Measurements from ENCODE around the gene TMEM270.
"Not testable (repeated sequence)": the region's sequence is repeated elsewhere in the genome, so short reads cannot be mapped to it uniquely, and the experiment has no call there.

TMEM270 gene

GRCh38 chr7:73858807-73859206 lies 2.2 kb upstream of the TMEM270 start:
- no peak for DNase-seq (ENCODE audit: low spot score)

DNA sequence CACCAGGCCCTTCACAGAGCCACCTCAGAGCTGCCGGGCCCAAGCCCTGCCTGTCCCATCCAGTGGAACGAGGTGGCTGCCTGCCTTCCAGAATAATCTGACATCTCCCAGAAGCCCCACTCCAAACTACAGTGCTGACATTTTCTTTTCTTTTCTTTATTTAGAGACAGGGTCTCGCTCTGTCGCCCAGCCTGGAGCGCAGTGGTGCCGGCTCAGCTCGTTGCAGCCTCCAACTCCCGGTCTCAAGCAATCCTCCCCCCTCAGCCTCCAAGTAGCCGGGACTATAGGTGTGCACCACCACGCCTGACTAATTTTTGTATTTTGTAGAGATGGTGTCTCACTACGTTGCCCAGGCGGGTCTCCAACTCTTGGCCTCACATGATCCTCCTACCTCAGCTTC lies 346 bp downstream of the TMEM270 start:
- no peak for DNase-seq (ENCODE audit: low spot score)

GRCh38 chr7:73864981-73865711 lies 4.2 kb downstream of the TMEM270 start:
- DNase-seq (ENCODE audit: low spot score) = no peak

GRCh38 chr7:73865738-73866445 lies 4.9 kb downstream of the TMEM270 start:
- DNase-seq (ENCODE audit: low spot score) = peak; percentile 49

DNA sequence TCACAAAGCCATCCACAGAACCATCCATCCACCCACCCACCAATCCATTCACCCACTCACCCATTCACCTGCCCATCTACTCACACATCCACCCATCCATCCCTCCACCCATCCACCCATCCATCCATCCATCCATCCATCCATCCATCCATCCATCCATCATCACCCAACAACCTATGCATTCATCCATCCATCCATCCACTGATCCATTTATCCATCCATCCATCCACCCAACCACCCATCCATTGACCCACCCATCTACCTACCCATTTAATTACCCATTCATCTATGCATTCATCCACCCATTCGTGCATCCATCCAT lies 5.4 kb downstream of the TMEM270 start:
- no peak for DNase-seq (ENCODE audit: low spot score)

DNA sequence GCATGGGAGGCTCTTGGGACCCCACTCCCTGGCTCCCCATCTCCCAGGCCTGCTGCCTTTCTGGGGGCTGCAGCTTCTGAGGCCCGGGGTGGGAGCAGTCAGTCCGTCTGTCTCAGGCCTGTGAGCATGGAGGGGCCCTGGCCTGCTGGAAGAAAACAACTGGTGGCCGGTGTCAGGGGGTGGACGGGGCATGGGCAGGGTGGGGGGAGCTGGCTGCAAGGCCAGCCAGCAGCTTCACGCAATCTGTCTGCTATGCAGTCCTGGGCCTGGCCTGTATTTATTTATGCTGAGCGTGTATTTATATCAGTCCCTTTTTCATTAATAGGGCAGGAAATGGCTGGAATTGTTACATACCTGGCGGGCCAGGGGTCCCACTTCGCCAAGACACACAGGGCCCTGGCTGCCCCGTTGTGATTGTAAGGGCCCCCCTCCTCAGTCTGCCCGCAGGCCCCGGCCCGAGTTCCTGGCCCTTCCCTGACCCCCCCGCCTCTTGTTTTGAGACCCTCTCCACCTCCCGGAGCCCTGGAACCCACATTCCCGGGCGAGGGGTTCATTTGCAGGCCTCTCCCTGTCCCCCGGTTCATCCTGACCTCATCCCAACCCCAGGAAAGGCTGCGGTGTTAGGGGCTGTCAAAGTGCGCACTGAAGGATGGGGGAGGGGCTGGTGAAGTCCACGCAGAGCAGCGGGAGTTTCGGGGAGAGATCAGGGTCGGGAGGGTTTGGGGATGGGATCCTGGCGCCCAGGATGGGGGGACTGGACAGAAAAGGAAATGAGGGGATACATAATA lies 8.2 kb downstream of the TMEM270 start:
- DNase-seq (ENCODE audit: low spot score) = no peak

DNA sequence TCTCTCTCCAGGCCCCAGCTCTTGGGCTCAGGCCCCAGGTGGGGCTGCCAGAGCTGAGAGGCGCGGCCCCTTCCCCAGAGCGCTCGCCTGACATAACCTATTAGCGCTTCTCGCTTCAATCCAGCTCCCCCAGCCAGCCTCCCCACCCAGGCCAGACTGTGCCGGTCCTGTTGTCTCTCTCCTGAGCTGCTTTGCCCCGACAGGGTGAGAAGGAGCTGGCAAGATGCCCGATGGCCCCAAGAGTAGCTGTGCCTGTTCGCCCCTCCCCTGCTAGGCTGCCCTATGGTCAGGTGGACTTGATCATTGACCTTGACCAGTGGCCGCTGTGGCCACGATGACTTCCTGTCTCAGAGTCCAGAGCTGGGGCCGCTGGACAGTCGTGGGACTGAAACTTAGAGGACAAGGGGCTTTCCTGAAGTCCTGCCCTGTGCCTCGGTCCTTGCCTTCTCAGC lies 9.1 kb downstream of the TMEM270 start:
- DNase-seq (ENCODE audit: low spot score) = no peak

DNA sequence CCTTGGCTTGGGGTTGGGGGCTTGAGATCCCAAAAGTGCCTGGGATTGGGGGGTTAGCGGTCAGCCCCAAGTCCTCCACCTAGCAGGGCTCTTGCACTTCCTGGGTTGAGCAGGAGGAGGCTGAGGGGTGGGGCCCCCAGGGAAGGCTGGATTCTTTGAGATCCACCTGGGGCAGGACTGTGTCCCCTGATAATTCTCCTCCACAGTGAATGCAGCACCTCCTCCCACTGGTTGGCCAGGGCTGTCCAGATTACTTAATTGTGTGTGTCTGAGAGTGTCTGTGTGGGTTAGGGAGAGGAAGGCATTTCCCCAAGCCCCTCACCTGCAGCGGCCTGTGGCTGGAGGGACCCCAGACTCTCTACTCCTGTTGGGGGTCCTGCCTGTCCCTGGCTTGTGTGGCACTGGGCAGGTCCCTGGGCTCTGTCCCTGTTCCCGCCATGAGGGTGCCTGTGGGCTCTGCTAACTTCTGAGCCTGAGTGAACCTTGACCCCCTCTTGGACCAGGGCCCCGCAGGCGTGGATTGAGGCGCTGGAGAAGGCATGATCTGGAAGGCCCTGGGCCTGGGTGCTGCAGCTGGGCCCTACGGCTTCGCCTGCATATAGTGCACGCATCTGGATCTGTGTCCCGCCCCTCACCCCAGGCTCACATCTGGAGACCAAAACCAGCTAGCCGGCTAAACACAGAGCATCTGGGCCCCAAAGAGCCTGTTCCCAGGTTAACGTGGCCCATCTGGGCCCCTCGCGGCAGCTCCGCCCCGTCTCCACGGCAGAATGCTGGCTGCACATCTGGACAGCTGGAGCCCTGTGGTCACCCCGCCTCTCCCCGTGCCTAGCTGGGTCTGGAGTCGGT lies 10.4 kb downstream of the TMEM270 start:
- no peak for DNase-seq (ENCODE audit: low spot score)

DNA sequence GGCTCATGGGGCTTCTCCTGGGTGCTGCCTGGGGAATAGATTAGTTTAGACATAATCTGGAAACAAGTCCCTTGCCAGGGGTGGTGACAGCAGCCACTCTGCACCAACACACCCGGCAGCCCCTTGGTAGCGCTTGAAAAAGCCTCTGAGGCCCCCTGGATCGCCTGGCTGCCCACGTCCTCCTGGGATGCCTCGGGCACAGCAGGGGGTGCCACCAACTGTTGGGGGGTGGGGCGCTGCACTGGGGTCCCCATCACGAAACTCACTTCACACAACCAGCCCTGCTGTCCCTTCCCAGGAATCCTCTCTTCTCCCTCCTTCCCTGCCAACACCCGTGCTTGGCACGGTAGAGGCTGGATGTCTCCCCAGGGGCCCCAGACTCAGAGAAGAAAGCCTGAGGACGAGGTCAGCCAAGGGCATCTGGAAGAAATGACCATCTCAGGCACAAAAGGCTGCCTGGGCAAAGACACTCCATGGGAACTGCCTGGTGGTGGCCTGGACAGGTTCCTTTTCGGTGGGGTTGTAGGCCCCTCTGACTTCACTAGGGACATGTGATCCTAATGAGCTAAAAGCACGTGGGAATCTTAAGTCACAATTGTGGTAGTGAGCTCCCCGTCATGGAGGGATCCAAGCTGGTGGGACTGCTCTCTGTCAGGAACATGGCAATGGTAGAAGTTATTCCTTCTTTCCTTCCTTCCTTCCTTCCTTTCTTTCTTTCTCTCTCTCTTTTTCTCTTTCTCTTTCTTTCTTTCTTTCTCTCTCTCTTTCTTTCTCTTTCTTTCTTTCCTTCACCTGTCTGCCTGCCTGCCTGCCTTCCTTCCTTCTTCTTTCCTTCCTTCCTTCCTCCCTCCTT lies 11.3 kb downstream of the TMEM270 start:
- no peak for DNase-seq (ENCODE audit: low spot score)

DNA sequence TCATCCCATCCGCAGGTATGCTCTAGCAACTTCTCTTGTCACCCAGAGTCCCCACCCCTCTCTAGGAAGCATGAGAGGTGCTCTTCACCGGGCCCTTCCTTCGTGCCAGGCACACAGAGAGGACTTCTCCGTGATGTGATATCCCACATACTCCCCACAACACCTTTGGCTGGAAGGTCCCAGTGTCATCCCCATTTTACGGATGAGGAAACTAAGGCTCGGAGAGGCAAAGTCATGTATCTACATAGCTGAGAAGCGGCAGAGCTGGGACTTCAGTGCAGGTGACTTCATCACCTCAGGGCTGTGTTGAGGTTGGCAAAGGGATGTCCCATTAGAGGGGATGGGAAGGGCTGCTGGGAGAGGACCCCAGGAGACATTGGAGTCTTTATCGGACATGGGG lies 15.4 kb downstream of the TMEM270 start:
- DNase-seq (ENCODE audit: low spot score) = no peak

DNA sequence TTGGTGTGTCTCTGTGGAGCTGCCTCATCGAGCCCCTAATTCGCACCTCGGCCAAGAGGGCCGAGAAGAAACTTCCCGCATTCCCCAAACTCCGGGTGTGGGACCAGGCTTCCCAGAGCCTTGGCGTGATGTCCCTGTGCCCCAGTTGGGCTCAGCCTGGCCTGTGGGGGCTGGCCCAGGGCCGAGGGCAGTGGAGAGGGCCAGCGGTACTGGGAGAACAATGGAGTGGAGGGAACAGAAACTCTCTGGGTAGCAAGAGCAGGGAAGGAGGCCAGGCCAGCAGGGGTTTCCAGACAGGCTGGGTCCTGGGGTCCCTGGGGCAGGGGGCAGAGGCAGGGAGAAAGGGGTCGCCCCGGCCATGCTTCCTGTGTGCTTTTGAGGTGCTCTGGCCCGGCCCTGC lies 16.0 kb downstream of the TMEM270 start:
- DNase-seq (ENCODE audit: low spot score) = no peak

DNA sequence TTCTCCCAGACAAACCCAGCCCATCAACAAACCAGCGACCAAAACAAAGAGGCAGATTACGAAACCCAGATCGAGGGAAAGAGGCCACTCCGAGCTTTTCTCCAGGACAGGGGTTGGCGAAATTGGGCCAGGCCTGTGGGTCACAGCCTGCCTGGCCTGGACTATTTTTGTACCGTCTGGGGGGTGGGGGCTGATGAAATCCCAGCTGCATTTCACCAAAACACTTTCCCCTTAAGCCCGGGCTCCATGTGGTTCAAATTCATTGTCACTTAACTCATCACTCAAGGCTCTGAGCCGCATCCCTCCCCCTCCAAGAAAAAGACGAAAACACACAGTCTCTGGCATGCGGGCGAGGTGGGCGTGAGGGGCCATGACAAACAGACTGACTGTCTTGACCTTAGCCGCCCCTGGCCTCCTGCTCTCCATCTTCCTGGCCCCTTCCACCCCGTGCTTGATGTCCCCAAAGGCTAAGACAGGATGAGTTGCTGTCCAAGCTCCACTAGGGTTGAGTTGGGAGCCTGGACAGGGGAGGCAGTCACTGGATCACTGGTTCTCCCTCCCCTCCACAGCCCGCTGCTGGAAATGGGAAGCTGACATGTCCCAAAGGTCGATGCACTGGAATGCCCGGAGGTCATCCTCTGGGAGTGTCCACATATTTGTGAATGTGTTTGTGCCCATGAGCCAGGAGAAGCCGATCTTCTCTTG lies 19.2 kb downstream of the TMEM270 start:
- DNase-seq (ENCODE audit: low spot score) = no peak

DNA sequence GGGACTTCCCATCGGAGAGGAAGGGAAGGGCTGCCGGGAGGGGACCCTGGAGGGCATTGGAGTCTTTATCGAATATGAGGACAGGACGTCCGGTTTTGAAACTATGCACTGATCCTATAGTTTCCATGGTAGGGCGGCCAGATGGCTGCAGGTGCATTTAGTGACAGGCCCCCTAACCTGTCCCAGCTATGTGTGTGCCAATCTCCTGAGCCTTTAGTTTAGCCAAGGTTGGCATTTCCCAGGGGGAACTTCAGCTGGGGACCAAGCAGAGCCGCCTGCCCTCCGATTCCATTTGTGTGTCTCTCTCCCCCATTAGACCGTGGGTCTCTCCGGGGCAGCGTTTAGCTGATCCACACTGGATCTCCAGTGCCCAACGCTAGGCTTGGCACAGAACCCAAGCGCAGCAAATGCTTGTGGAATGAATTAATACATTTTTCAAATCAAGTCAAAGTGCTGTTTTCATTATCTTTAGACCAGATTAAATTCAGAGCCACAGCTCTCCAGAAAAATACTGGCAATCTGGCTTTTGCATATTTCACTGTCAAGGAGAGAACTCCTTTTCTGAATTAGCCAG lies 19.9 kb downstream of the TMEM270 start:
- DNase-seq (ENCODE audit: low spot score) = no peak

GRCh38 chr7:73881352-73882046 lies 20.5 kb downstream of the TMEM270 start:
- DNase-seq (ENCODE audit: low spot score) = no peak

DNA sequence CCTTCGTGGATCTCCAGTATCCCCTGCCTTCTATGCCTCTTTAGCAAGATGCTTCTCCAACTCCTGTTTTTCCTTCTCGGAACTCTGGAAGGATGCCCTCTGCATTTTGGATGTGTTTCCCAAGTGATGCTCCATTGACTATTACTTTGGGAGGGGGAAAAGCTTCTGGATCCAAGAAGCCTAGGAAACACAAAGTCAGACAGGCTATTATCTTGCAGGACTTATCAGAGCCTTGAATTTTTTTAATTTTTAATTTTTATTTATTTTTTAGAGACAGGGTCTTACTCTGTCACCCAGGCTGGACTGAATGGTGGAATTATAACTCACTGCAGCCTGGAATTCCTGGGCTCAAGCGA lies 21.1 kb downstream of the TMEM270 start:
- DNase-seq (ENCODE audit: low spot score) = no peak

DNA sequence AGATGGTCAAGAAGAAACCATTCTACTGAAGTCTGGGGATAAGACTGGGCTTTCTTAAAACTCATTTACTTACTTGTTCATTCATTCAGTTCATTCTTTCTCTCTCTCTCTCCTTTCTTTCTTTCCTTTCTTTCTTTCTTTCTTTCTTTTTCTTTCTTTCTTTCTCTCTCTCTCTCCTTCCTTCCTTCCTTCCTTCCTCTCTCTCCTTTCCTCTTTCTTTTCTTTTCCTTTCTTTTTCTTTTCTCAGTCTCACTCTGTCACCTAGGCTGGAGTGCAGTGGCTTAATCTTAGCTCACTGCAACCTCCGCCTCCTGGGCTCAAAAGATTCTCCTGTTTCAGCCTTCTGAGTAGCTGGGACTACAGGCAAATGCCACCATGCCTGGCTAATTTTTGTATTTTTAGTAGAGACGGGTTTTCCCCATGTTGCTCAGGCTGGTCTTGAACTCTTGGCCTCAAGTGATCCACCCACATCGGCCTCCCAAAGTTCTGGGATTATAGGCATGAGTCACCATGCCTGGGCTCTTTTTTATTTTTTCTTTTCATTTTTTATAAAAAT lies 24.0 kb downstream of the TMEM270 start:
- not testable (repeated sequence) for DNase-seq (ENCODE audit: low spot score)

DNA sequence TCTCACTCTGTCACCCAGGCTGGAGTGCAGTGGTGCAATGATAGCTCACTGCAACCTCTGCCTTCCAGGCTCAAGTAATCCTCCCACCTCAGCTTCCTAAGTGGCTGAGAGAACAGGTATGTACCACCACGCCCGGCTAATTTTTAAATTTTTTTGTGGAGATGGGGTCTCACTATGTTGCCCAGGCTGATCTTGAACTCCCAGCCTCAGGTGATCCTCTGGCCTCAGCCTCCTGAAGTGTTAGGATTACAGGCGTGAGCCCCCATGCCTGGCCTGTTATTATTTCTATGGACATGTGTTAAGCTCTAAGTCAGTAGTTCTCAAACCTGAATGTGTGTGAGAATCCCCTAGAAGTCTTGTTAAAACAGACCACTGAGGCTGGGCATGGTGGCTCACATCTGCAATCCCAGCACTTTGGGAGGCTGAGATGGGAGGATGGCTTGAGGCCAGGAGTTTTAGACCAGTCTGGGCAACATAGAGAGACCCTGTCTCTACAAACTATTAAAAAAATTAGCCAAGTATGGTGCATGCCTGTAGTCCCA lies 24.5 kb downstream of the TMEM270 start:
- DNase-seq (ENCODE audit: low spot score) = no peak

- DNase-seq (ENCODE audit: low spot score) = no peak
Observed at GRCh38 chr7:73885975-73886798, 25.2 kb downstream of the TMEM270 start.

All from kidney capillary endothelial cell (primary cell).